ENCODE results near the gene NETO1.

Gene NETO1, protein sequence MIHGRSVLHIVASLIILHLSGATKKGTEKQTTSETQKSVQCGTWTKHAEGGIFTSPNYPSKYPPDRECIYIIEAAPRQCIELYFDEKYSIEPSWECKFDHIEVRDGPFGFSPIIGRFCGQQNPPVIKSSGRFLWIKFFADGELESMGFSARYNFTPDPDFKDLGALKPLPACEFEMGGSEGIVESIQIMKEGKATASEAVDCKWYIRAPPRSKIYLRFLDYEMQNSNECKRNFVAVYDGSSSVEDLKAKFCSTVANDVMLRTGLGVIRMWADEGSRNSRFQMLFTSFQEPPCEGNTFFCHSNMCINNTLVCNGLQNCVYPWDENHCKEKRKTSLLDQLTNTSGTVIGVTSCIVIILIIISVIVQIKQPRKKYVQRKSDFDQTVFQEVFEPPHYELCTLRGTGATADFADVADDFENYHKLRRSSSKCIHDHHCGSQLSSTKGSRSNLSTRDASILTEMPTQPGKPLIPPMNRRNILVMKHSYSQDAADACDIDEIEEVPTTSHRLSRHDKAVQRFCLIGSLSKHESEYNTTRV
- long read RNA-seq, donor 1, result 0 reads
- long read RNA-seq, donor 2, result 0 reads
- long read RNA-seq, donor 3, result 0 reads
- long read RNA-seq, donor 4, result 0 reads
- long read RNA-seq, donor 5, result 0 reads
- long read RNA-seq, donor 6, result 0 reads
- long read RNA-seq, donor 7, result 0 reads
- long read RNA-seq, donor 8, result 0 reads

DNA sequence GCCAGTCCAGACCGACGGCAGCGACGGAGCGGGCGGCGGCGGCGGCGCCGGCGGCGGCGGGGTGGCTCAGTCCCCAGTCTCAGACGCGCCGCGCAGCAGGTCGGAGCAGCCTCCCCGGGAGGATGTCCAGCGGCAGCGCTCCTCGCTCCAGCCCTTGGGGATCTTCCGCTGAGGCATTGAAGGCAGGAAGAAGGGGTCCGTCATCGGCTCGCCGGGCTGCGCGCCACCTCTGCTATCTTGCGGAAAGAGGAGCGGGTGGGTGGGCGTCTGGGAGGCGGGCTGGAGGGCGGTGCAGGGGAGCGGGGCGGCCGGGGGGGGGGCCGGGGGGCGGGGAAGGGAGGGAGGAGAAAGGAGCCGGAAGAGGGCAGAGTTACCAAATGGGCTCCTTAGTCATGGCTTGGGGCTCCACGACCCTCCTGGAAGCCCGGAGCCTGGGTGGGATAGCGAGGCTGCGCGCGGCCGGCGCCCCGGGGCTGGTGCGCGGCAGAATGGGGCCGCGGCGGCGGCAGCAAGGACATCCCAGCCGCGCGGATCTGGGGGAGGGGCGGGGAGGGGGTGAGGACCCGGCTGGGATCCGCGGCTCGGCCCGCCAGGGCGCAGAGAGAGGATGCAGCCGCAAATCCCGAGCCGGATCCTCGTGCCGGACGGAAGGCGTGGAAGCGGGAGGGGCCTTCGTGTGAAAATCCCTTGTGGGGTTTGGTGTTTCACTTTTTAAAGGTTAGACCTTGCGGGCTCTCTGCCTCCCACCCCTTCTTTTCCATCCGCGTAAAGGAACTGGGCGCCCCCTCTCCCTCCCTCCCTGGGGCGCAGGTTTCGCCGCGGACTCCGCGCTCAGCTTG, at the start of gene NETO1:
Gene NETO1 (minus strand): TSS at position 242 of the 839 bp plus-strand sequence. CDS start 696 bp downstream, outside the sequence.
- DNase-seq, result peak; percentile 53

DNA sequence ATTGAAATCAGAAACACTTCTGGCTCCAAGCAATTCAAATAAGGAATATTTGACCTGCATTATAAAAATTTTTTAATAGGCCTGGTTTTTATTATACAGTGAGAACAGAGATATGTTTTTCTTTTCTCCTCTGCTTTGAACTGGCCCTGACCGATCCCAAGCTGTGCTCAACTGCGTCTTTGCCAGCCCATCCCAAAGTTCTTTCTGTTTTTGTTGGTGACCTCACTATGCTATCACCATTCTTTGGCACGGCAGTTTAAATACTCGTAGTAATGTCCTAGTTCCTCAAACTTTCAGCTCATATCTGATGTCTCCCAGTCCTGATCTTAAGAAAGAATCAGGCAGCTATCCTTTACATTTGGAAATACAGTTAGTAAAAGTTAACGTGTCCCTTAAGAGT, 42.3 kb upstream of the NETO1 start:
- no peak for DNase-seq

DNA sequence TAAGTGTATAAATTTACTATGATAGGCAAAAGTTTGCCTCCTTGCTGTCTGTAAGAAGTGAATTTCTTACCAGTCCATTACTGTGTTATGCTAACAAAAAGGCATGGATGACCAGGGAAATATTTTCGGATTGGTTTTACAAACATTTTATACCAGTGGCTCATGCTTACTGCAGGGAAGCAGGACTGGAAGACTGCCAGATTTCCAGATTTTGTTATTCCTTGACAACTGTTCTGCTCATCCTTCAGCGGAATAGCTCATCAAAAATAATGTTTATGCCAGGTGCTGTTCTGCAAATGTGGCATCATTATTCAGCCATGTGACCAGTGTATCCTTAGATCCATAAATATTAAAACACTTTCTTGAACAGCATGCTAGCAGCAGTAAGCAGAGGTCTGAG, 40.4 kb upstream of the NETO1 start:
- DNase-seq, result no peak

DNA sequence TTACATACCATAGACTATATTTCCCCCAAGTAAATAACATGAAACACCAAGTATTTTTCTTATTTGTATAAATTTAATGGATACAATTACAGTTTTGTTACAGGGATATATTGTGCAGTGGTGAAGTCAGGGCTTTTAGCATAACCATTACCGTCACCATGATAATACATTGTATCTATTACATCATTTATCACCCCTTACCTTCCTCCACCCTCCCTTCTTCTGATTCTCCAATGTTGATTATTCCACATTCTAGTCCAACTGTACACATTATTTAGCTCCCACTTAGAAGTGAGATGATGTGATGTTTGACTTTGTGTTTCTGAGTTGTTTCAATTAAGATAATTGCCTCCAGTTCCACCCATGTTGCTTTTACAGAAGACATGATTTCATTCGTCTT, 35.2 kb upstream of the NETO1 start:
- no peak for DNase-seq

DNA sequence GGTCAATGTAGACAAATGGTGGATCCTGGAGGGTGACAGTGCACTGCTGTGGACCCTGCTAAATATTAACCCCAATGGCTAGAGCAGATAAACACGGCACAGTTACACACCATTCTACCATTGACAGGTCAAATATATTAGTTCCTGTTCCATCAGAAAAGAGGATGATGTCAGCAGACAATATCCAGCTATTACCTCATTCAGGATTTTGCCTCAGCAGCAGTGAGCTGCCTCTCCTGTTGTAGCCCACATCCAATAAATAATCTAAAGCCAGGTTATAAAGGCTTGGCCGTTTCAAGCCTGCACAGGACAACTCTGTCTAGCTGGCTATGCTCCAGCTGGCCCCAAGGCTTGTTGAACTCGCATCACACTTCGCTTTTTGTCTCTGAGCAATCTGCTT, 31.6 kb upstream of the NETO1 start:
- no peak for DNase-seq

DNA sequence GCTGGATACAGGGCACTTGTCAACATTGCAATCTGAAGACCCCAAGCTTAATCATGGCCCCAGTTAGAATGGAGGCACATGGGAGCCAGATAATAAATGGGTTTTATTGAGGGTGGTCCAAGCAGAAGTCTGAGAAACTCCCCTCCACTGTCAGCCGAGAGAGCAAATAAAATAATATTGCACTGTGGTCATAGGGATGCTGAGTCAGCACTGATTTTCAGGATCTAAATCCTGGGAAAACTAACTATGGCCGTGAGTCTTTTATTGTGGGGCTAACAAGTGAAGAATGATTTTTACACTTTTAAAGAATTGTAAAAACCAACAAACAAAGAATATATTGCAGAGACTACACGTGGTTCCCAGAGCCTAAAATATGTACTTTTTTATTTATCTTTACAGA, 31.1 kb upstream of the NETO1 start:
- no peak for DNase-seq

DNA sequence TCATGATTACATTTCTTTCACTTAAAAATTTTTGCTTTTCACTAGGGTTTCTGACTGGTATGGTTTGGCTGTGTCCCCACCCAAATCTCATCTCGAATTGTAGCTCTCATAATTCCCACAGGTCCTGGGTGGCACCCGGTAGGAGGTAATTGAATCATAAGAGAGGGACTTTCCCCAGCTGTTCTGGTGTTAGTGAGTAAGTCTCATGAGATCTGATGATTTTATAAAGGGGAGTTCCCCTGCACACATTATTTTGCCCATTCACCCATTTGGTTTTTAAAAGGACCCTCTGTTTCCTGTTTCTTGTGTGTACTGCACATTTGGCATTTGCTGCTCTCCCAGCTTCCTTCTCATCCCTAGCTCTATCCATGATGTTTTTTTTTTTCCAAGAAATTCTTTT, 27.8 kb upstream of the NETO1 start:
- DNase-seq, result no peak

DNA sequence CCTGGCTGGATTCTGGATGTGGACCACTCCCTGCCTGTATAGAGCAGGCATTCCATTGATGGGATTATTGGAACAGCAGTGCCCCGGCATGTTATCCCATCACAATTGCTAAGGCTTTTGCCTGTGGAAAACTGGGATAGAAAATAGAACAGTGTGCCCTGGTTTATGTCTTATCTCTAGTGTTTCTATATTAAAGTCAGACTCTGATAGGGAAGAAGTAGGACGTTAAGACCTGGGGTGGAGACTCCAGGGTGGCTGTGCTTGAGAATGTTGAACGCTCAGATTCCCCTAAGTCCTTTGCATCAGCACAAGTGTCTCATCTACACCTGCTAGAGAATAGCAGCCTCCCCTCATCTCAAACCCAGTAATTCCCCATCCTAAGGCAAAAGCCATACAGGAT, 10.8 kb upstream of the NETO1 start:
- DNase-seq, result no peak

DNA sequence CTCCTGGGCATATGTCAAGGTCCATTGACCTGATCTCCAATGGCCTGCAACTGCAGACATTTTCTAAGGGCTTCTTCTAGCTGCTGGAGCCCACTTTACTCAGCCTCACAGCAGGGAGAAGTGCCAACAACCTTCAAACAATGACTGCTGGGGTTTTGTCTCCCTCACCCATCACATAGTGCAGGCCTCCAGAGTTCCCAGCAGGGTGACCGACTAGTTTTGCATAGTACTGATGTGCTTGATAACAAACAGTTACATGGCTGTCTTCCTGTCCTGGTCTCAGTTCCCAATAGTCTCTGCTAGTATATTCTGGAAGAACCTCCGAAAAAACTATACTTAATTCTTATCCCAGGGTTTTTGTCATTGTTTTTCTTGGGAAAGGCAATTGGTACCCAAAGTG, 10.4 kb upstream of the NETO1 start:
- DNase-seq, result no peak

DNA sequence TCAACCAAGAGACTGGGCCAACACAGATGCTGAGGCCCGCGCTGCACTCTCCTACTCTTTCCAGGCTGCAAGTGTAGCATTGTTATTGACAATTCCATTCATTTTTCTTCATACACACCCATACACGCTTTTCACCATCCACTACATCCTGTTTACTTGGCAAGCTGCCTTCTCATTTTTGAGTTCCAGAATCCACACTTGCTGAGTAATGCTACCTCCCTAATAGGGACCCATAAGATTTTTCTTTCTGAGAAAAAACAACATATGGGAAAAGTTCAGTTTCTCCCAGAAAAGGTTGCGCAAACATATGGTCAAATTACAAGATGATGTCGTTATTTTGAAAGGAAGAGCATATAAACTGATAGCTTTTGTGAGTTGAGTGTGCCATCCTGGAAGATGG, 3.3 kb upstream of the NETO1 start:
- no peak for DNase-seq

DNA sequence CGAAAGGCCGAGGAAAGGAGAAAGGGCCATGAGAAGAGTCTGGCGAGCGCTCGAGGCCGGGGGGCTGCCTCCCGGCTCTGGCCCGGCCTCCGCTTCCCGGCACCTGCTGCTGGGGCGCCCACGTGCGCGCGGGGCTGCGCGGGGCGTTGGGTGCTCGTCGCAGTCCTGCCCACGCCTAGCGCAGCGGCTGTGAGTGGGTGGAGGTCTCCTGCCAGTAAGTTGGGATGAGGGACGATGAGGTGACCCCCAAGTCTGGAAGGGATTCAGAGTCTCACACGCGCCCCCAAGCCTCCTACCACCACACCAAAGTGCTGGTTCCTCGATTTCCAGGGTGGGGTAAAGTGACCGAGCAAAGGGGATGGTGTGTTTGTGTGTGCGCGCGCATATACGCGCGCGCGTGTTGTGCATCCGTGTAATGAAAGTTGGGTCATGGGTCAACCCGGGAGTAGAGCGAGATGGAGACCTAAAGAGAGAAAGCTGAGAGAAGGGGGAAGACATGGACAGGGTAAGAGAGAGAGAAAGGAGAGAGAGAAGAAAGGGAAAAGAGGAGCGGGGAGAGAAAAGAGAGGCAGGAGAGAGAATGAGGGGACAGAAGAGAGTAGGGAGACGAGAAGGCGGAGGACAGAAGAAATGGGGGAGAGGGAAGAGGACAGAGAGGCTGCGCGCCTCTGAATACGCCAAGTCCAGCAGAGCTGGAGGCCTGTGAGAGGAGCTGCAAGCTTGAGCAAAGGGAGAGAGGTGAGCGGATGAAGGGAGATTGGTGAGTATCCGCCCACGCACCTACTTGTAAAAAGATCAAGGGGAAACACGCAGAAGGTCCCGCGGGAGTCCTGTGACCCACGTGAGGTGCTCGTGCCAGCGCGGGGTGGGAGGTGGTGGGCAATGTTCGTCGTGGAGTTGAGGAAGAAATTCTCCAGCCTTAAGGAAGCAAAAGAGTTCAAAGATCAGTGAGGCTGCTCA, 1.7 kb upstream of the NETO1 start:
- DNase-seq, result peak; percentile 45

DNA sequence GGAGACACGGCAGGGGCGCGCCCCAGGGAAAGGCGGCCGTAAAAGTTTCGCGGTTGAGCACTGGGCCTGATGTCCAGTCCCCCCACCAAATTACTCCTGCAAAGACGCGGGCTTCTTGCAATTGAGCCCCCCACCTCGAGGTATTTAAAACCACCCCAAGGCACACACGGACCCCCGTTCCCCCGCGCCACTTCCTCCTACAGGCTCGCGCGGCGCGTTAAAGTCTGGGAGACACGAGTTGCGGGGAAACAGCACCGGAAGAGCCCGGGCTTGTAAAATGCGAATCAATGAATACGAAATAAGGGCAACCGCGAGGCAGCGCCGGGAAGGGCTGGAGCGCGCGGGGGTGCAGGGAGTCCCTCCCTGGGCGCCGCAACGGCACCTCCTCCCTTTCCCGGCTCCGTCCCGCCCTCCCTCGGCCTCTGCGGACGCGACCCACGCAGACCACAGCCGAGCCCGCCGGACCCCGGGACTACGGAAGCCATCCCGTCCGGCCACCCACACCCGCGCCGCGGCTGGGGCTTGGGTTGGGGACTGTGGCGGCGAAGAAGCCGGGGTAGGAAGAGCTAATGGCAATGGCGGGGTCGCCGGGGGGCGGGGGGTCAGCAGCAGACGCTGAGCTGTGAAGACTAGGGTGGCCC, 918 bp upstream of the NETO1 start:
- DNase-seq, result peak; percentile 56

DNA sequence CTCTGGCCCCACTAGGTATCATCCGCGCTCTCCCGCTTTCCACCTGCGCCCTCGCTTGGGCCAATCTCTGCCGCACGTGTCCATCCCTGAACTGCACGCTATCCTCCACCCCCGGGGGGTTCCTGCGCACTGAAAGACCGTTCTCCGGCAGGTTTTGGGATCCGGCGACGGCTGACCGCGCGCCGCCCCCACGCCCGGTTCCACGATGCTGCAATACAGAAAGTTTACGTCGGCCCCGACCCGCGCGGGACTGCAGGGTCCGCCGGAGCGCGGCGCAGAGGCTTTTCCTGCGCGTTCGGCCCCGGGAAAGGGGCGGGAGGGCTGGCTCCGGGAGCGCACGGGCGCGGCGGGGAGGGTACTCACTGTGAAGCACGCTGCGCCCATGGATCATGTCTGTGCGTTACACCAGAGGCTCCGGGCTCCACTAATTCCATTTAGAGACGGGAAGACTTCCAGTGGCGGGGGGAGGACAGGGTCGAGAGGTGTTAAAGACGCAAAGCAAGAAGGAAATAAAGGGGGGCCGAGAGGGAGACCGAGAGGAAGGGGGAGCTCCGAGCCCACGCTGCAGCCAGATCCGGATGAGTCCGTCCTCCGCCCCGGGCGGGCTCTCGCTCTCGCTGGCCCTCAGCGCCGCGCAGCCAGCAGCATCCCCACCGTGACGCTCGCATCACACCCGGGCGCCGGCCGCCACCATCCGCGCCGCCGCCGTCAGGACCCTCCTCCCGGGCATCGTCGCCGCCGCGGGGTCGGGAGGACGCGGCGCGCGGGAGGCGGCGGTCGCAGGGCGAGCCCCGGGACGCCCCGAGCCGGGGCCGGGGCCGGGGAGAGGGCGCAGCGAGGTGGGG, 664 bp downstream of the NETO1 start:
- peak; percentile 67 for DNase-seq

DNA sequence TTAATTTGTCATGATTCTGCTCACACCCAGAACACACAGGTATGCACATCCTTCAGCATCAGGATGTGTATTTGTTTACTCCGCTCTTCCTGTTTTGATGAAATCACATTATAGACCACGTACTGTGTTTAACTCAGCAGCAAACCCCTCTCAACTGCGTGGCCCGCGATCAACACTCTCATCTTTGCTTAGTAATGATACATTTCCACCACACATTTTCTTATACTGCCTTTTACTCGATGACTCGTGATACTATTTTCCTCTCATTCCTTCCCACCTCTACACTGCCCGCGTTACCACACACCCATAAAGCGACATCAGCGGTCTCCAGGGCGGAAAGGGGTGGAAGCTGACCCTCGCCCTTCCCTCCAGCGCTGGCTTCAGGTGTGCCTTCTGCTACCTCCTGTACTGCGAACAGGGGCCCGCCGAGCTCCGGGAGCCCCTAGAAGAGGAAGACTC, 1.3 kb downstream of the NETO1 start:
- no peak for DNase-seq

DNA sequence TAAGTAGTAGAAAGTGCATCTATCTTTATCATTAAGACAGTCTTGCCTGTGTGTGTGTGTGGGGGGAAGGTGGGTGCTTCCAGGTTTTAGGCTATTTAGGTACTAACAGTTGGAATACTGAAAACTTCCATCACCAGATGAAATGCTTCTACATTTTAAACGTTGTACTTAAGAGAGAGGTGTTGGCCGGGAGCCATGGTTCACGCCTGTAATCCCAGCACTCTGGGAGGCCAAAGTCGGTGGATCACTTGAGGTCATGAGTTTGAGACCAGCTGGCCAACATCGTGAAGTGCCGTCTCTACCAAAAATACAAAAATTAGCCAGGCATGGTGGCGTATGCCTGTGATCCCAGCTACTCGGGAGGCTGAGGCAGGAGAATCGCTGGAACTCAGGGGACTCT, 4.0 kb downstream of the NETO1 start:
- no peak for DNase-seq

DNA sequence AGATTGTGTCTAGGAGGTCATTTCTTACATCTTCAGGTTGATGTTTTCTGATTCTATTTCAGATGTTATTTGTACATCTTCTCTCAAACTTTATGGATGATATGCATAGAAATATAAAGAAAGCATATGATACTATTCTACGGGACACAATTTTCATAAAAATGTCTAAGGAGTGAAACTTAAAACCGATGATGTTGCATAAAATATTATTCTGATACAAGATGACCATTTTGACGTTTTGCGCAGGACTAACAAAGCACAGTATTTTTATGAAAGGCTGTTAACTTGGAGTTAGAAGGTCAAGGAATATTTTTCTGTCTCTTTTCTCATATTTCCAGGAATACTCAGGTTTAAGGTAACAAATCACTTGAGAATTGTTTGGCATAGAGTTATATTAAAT, 8.7 kb downstream of the NETO1 start:
- no peak for DNase-seq

DNA sequence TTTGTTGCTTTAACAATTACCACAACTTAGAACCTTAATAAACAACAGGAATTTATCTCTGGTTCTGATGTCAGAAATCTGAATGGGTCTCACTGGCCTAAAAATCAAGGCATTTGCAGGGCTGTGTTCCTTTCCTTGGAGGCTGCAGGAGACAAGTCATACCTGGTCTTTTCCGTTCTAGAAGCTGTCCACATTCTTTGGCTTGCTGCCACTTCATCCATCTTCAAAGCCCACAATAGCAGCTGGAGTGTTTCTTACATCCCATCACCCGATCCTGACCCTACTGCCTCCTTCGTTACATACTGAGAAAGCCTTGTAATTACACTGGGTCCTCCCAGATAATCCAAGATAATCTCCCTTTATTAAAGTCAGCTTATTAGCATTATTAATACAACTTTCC, 18.1 kb downstream of the NETO1 start:
- no peak for DNase-seq

DNA sequence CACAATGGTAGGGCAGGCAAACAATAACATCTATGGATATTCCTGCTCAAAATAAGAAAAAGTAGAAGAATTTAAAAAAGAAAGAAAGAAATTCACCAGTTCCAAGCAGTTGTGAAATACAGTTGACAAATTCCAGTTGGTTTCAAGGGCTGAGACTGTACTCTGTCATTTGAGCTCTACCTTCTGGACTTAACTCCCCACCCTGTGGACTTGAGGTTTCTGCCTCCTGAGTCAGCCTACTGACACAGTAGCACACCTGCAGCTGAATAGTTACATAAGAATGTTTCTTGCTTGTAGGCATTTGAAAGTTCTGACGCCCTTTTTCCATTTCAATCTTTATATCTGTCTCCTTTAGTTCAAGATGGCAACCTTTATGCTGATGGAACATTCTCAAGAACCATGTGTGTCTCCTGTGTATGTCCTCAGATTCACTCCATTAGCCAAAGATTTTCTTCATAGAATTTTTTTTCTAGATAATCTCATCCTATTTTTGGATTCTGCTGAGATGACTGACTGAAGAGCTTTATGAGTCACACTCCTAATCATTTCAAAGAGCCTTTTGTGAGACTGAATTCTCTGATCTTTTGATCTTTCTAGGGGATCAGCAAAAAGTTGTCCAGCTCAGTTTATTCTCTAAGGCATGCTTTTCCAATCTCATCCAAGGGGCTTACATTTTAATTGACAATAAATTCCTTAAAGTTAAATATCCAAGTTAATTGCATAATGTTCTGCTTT, 19.1 kb downstream of the NETO1 start:
- no peak for DNase-seq

DNA sequence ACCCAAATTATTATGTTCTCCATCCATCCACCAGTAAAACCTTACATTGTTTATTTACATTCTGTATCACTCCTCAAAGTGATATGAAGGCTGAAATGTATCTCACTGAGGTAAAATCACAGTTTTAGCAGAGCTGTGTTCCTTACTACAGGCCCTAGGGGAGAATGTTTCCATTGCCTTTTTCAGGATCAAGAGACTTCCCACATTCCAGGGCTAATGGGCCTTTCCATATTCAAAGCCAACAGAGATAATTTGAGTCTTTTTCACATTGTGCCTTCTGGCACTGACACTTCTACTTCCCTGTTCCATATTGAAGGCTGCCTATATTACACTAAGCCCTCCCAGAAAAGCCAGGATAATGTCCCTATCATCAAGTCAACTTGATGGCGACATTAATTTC, 20.0 kb downstream of the NETO1 start:
- no peak for DNase-seq
